Astrocyte of the cerebellum (primary cell): ENCODE data around the gene IRF9.
A peak's percentile ranks its signal among the peaks of the same experiment; 100 is the strongest.

Experiments
- DNase-seq: peaks from one replicate; pipeline ENCODE4 v3.0.0-alpha.2; 2011; ENCODE audit warnings: low read depth
- H3K4me3 ChIP-seq: 2 replicates; pipeline ENCODE4 v1.5.1; 2011; ENCODE audit warnings: mild to moderate bottlenecking, low read depth, low read length, moderate library complexity
- CTCF ChIP-seq: IDR thresholded peaks from 2 replicates; pipeline ENCODE4 v1.5.1; 2012; ENCODE audit warnings: low read length, low read depth, moderate library complexity, mild to moderate bottlenecking; ENCODE audit errors: missing control alignments
- in situ Hi-C: cut with HindIII; loops from 2 replicates; pipeline ENCODE4 v1.10.0; 2017; ENCODE audit warnings: low sequenced_read_pairs

The IRF9 gene

DNA sequence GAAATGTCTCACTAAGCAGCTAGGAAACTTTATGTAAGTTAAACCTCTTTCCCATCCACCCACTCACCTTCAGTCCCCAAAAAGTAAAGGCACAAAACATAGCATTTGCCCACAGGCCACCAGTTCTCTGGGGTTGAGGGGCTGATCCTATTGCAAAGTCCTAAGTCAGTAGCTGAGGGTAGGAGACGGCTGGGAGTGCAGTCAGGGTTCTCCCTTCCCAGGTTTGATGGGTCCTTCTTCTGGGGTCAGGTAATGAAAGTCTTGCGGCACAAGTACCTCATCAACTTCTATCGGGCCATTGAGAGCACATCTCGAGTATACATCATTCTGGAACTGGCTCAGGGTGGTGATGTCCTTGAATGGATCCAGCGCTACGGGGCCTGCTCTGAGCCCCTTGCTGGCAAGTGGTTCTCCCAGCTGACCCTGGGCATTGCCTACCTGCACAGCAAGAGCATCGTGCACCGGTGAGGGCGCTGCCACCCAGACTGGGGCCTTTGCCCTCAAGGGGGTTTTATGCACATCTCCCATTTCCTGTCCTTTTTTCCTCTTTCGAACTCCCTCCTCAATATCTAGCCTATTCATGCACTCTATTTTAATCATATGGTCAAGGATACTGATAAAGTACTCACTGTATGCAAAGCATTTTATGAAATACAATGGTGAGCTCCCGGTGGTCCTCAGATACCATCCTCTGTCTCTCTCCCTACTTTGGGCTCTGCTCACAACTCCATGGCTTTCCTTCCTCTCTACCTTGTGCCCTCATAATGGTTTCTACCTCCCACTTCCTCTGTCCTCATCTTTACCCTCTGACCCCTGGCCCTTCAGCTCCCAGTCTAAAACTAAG, 45.4 kb downstream of the IRF9 start:
- H3K4me3 ChIP-seq: no peak overlapping the region
- in situ Hi-C loops: loop anchor here (10.0 kb wide), 1 partner anchor 228 kb away; no protein-coding TSS in a partner anchor
- no peak for DNase-seq
- no peak for TF ChIP-seq CTCF

GRCh38 chr14:24207104-24207551, 46.1 kb downstream of the IRF9 start:
- in situ Hi-C loops: loop anchor here (10.0 kb wide), 1 partner anchor 228 kb away; no protein-coding TSS in a partner anchor
- no peak for TF ChIP-seq CTCF
- DNase-seq: no peak
- no peak overlapping the region for H3K4me3 ChIP-seq

DNA sequence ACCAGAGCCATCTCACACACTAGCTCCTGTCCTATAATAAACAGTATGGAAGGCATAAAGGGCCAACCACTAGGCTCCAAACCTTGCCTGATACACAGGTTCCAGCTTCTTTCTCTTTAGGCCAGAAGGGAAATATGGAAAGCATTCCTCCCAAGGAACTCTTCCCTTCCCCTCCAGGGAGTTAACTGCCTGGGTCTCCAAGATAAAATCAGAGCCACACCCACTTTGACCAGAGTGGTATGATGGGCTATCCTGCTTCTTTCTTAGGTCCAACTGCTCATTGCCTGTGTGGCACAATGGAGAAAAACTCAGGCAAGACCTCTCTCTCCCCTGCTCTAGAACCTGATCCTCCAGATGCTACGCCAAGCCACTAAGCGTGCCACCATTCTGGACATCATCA, 46.6 kb downstream of the IRF9 start:
- no peak overlapping the region for H3K4me3 ChIP-seq
- DNase-seq: no peak
- in situ Hi-C loops: loop anchor here (10.0 kb wide), 1 partner anchor 227 kb away; no protein-coding TSS in a partner anchor
- no peak for TF ChIP-seq CTCF

DNA sequence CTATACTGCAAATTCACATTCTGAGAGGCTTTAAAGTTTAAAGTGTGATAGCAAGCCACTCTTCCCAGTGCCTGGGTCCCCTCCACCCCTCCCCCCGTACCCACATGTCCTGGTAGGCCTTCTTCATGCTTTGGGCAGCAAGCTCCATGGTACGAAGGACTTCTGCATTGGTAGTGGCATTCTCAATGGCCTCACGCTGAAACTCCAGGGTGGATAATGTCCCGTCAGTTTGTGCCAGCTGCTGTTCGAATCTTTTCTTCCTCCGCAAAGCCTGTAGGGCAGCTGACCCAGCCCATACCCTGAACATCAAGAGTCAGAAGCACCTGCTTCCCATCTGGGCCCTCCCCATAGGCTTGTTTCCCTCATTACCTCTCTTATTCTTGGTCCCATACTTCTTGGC, 50.2 kb downstream of the IRF9 start:
- H3K4me3 ChIP-seq: no peak overlapping the region
- TF ChIP-seq CTCF: no peak
- in situ Hi-C loops: no loop called here
- DNase-seq: no peak

- H3K4me3 ChIP-seq: peak within 1 kb of the TSS; percentile 74
- in situ Hi-C loops: no loop called here
- TF ChIP-seq CTCF: peak; percentile 25
- peak; percentile 96 for DNase-seq
Observed at GRCh38 chr14:24212924-24213865, 52.1 kb downstream of the IRF9 start, which contains the start of gene CHMP4A. Gene CHMP4A, minus strand, starts transcription at chr14:24213488. Its CDS starts 49 bp downstream, at chr14:24213439.
